GM19467 (cell line): ENCODE results near the gene CTDSPL2.
"Not testable (repeated sequence)": the region's sequence is repeated elsewhere in the genome, so short reads cannot be mapped to it uniquely, and the experiment has no call there.

Source experiments
- ATAC-seq: cut with Tn5 transposase; IDR thresholded peaks from one replicate; pipeline ENCODE4 v1.9.1; 2021; ENCODE audit warnings: mild to moderate bottlenecking, moderate library complexity; ENCODE audit not compliant: unreplicated experiment

CTDSPL2 gene

GRCh38 chr15:44426975-44427755 lies at the start of gene CTDSPL2:
CTDSPL2 (plus strand) TSS chr15:44427629; CDS start chr15:44459015, 31,386 bp downstream.
- ATAC-seq = peak; percentile 91

GRCh38 chr15:44381236-44381635 lies 46.2 kb upstream of the CTDSPL2 start:
- ATAC-seq = no peak

GRCh38 chr15:44385344-44385942 lies 42.0 kb upstream of the CTDSPL2 start:
- no peak for ATAC-seq

GRCh38 chr15:44394062-44394461 lies 33.4 kb upstream of the CTDSPL2 start:
- ATAC-seq = no peak

GRCh38 chr15:44394562-44394961 lies 32.9 kb upstream of the CTDSPL2 start:
- ATAC-seq = no peak

GRCh38 chr15:44397869-44398268 lies 29.6 kb upstream of the CTDSPL2 start:
- ATAC-seq = no peak

- ATAC-seq = no peak
Measured at GRCh38 chr15:44414001-44414400, 13.4 kb upstream of the CTDSPL2 start.

- ATAC-seq = peak; percentile 8
Measured at GRCh38 chr15:44427756-44428724, 611 bp downstream of the CTDSPL2 start.

- no peak for ATAC-seq
Measured at GRCh38 chr15:44435893-44436667, 8.7 kb downstream of the CTDSPL2 start.

GRCh38 chr15:44438402-44438801 lies 11.0 kb downstream of the CTDSPL2 start:
- no peak for ATAC-seq

GRCh38 chr15:44441095-44441501 lies 13.7 kb downstream of the CTDSPL2 start:
- ATAC-seq = no peak

GRCh38 chr15:44443515-44443914 lies 16.1 kb downstream of the CTDSPL2 start:
- ATAC-seq = no peak

GRCh38 chr15:44447772-44448376 lies 20.4 kb downstream of the CTDSPL2 start:
- ATAC-seq = no peak

- ATAC-seq = no peak
Measured at GRCh38 chr15:44450172-44450571, 22.7 kb downstream of the CTDSPL2 start.

GRCh38 chr15:44453578-44454283 lies 26.3 kb downstream of the CTDSPL2 start:
- not testable (repeated sequence) for ATAC-seq

GRCh38 chr15:44458429-44458828 lies 31.0 kb downstream of the CTDSPL2 start:
- ATAC-seq = no peak

GRCh38 chr15:44468709-44469385 lies 41.4 kb downstream of the CTDSPL2 start:
- ATAC-seq = no peak

GRCh38 chr15:44471885-44472455 lies 44.5 kb downstream of the CTDSPL2 start:
- no peak for ATAC-seq

GRCh38 chr15:44479343-44479742 lies 51.9 kb downstream of the CTDSPL2 start:
- no peak for ATAC-seq
